NCI-H774 (cell line): ENCODE measurements around the gene VASH2.

ENCODE experiments used
- DNase-seq: peaks from one replicate; lab custom pipeline; 2025; lab: John Stamatoyannopoulos, UW

The VASH2 gene

DNA sequence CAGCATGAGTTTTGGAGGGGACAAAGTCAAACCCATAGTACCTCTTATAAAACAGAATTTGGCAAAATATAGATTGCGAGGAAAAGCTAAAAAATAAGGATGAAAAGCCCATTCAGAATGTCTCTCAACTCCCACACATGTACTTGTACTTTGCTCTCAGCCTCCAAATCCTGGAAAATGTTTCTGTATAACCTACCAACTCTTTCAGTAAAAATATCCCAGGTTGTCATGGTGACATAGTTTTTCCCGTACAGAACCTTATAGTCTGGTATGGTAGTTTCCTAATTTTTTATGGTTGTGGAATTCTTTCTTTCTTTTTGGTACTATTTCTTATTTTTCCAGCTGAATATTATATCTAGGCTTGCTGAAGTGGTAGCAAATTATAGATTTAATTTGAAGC is 85.2 kb downstream of the VASH2 start:
- DNase-seq, result no peak
